Endodermal cell (in vitro differentiated cells): Measurements from ENCODE around the gene STAT6. TPM values are rescaled to one million over a fixed set of nuclear protein-coding genes. Genes with fewer than 3 reads are reported as not detected.

Source experiments
- DNase-seq: peaks from one replicate; pipeline ENCODE4 v3.0.0-alpha.2; 2017
- H3K27ac ChIP-seq: 2 replicates; pipeline ENCODE4 v1.5.1; 2013; ENCODE audit warnings: mild to moderate bottlenecking, low read depth, low read length, moderate library complexity
- H3K27me3 ChIP-seq: 2 replicates; pipeline ENCODE4 v1.6.1; 2013; ENCODE audit warnings: mild to moderate bottlenecking, low read length, moderate library complexity; ENCODE audit not compliant: insufficient read depth, control insufficient read depth, poor library complexity, severe bottlenecking
- H3K36me3 ChIP-seq: 2 replicates; pipeline ENCODE4 v1.7.0; 2013; ENCODE audit warnings: mild to moderate bottlenecking, low read length, moderate library complexity; ENCODE audit not compliant: control insufficient read depth, insufficient read depth
- H3K4me1 ChIP-seq: one replicate; pipeline ENCODE4 v1.7.0; 2013; ENCODE audit warnings: low read length; ENCODE audit not compliant: control insufficient read depth, insufficient read depth
- H3K4me3 ChIP-seq: 2 replicates; pipeline ENCODE4 v1.5.1; 2013; ENCODE audit warnings: mild to moderate bottlenecking, low read length, moderate library complexity
- H3K9ac ChIP-seq: 2 replicates; pipeline ENCODE4 v1.6.1; 2013; ENCODE audit warnings: mild to moderate bottlenecking, low read length, moderate library complexity; ENCODE audit not compliant: poor library complexity, severe bottlenecking; ENCODE audit errors: extremely low read depth
- H3K9me3 ChIP-seq: 2 replicates; pipeline ENCODE4 v1.6.1; 2013; ENCODE audit warnings: mild to moderate bottlenecking, low read length, moderate library complexity; ENCODE audit not compliant: control insufficient read depth
- H3K27ac Mint-ChIP-seq: 2 replicates; pipeline ENCODE4 v1.8.0; 2020; ENCODE audit warnings: mixed read lengths
- H3K27me3 Mint-ChIP-seq: 2 replicates; pipeline ENCODE4 v1.8.0; 2021; ENCODE audit warnings: mild to moderate bottlenecking, mixed read lengths; ENCODE audit not compliant: insufficient read depth
- H3K36me3 Mint-ChIP-seq: 2 replicates; pipeline ENCODE4 v1.8.0; 2020; ENCODE audit warnings: low read depth, mixed read lengths
- H3K4me1 Mint-ChIP-seq: 2 replicates; pipeline ENCODE4 v1.8.0; 2020; ENCODE audit warnings: mixed read lengths
- H3K4me3 Mint-ChIP-seq: 2 replicates; pipeline ENCODE4 v1.8.0; 2020; ENCODE audit warnings: mild to moderate bottlenecking, moderate library complexity, mixed read lengths
- H3K9me3 Mint-ChIP-seq: 2 replicates; pipeline ENCODE4 v1.8.0; 2020; ENCODE audit warnings: mild to moderate bottlenecking, mixed read lengths
- WGBS, 2 experiments: methylation state at CpG; one replicate each; pipeline versions ENCODE4 v1.1.5 to v1.1.7; 2013; ENCODE audit warnings: missing lambda C conversion rate in 2 of 2, mixed read lengths in 1 of 2; ENCODE audit not compliant: insufficient coverage in 1 of 2, insufficient read length in 1 of 2; 5-methylcytosine and 5-hydroxymethylcytosine counted together
- total RNA-seq, 2 donors: library from RNA; stranded (reverse); fragmentation: NEBNext Ultra II Directional in 1 of 2; extraction: Animal tissue kit (Norgen Biotek cat#: 25700) in 1 of 2; gene quantifications; 2 replicates in 1 of 2; 3 replicates in 1 of 2; pipeline ENCODE4 v1.2.1, GENCODE V29; 2021
- TF ChIP-seq, protein P1 (sequence below): fragments of 200-600 bp; sonication (generic); conservative IDR thresholded peaks from 2 replicates; pipeline ENCODE4 v1.5.0; 2021; ENCODE audit warnings: antibody characterized with exemption, mild to moderate bottlenecking

The STAT6 gene
- total RNA-seq, 2 donors from 2014 or later: 60.2 to 102 TPM

DNA sequence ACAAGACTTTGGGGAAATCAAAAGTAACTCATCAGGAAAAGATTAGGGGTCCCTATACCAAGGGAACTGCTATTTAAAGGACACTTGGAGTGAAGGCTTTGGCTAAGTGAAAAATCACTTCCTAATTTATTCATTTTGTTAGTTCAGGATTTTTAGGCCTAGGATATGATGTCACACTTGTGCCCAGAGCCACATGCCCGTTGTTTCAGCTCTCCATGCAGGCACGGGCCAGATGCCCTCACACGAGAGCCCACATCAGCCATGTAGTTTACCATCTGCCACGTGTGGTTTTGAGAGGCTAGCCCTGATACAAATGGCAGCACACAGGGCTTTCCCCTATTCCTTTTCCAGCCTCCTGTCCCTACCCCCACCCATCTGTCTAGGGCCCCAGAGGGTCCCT is 48.1 kb upstream of the STAT6 start:
- 93 to 100% methylated on average over 2 to 4 of the region's 4 CpGs for WGBS, 2 experiments
- TF ChIP-seq, protein P1, sequence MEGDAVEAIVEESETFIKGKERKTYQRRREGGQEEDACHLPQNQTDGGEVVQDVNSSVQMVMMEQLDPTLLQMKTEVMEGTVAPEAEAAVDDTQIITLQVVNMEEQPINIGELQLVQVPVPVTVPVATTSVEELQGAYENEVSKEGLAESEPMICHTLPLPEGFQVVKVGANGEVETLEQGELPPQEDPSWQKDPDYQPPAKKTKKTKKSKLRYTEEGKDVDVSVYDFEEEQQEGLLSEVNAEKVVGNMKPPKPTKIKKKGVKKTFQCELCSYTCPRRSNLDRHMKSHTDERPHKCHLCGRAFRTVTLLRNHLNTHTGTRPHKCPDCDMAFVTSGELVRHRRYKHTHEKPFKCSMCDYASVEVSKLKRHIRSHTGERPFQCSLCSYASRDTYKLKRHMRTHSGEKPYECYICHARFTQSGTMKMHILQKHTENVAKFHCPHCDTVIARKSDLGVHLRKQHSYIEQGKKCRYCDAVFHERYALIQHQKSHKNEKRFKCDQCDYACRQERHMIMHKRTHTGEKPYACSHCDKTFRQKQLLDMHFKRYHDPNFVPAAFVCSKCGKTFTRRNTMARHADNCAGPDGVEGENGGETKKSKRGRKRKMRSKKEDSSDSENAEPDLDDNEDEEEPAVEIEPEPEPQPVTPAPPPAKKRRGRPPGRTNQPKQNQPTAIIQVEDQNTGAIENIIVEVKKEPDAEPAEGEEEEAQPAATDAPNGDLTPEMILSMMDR: no peak
- Mint-ChIP-seq H3K27ac (no peak overlapping the region), H3K27me3 (no peaks in the 10 kb centered on the region), H3K4me1 (peaks cover 5% of the 10 kb centered on the region), H3K36me3 (peaks cover 41% of the 10 kb centered on the region), H3K4me3 (no peak overlapping the region), H3K9me3 (no peaks in the 10 kb centered on the region)
- Histone ChIP-seq H3K36me3 (peaks cover 73% of the 10 kb centered on the region), H3K9me3 (no peaks in the 10 kb centered on the region), H3K4me1 (peaks cover 5% of the 10 kb centered on the region), H3K4me3 (no peak overlapping the region), H3K27ac (no peak overlapping the region), H3K9ac (no peak overlapping the region), H3K27me3 (no peaks in the 10 kb centered on the region)
- no peak for DNase-seq

DNA sequence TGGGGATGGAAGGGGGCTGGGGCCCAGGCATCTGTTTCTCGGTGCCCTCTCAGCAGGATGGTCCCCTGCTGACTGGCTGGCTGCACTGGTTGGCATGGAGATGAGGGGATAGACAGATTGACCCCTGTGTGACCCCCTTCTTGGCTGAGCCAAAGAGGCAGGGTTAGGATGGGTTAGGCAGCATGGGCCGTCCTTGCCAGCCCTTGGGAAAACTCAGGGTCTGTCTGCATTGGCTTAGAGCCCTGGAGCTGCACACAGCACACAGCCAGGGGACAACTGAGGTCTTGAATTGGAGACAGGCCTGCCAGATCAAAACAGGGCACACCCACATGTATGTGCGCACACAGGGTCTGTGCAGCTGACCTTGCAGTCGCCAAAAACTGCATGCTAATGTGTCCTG is 47.5 kb upstream of the STAT6 start:
- peaks cover 69% of the 10 kb centered on the region for H3K36me3 ChIP-seq

DNA sequence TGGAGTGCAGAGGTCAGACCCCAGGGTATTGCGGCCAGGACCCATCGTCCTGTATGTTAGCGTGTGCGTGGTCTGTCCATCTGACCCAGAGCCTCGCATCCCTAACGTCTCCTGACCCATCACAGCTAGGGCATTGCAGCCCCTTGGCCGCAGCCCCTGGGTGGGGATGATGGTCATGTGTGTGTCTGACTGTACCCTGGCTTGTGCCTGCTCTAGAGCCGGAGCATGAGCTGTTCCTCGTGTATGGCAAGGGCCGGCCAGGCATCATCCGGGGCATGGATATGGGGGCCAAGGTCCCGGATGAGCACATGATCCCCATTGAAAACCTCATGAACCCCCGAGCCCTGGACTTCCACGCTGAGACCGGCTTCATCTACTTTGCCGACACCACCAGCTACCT is 47.0 kb upstream of the STAT6 start:
- Mint-ChIP-seq H3K36me3 (peaks cover 46% of the 10 kb centered on the region), H3K4me3 (no peak overlapping the region), H3K27ac (no peak overlapping the region), H3K9me3 (no peaks in the 10 kb centered on the region), H3K27me3 (no peaks in the 10 kb centered on the region), H3K4me1 (peaks cover 5% of the 10 kb centered on the region)
- WGBS, 2 experiments: 95 to 100% methylated on average over 5 to 16 of the region's 16 CpGs
- Histone ChIP-seq H3K36me3 (peaks cover 71% of the 10 kb centered on the region), H3K27ac (no peak overlapping the region), H3K9ac (no peak overlapping the region), H3K9me3 (no peaks in the 10 kb centered on the region), H3K27me3 (no peaks in the 10 kb centered on the region), H3K4me3 (no peak overlapping the region), H3K4me1 (peaks cover 5% of the 10 kb centered on the region)
- DNase-seq: no peak
- TF ChIP-seq, protein P1: no peak

More for the DNA sequence above, 47.5 kb upstream of the STAT6 start:
- TF ChIP-seq, protein P1: no peak
- H3K27me3 ChIP-seq: no peaks in the 10 kb centered on the region
- WGBS, 2 experiments: 85 to 89% methylated on average over 3 to 4 of the region's 4 CpGs
- no peaks in the 10 kb centered on the region for H3K9me3 ChIP-seq
- no peak overlapping the region for H3K4me3 Mint-ChIP-seq
- no peaks in the 10 kb centered on the region for H3K9me3 Mint-ChIP-seq
- H3K27ac ChIP-seq: no peak overlapping the region
- peaks cover 5% of the 10 kb centered on the region for H3K4me1 Mint-ChIP-seq
- no peak overlapping the region for H3K9ac ChIP-seq
- H3K27me3 Mint-ChIP-seq: no peaks in the 10 kb centered on the region
- DNase-seq: no peak
- no peak overlapping the region for H3K27ac Mint-ChIP-seq
- H3K36me3 Mint-ChIP-seq: peaks cover 42% of the 10 kb centered on the region
- peaks cover 5% of the 10 kb centered on the region for H3K4me1 ChIP-seq
- no peak overlapping the region for H3K4me3 ChIP-seq
